GM23338 (cell line): ENCODE data around the gene FAR1.

Experiments used
- CTCF ChIP-seq, 2 experiments: fragments of 200-600 bp in 1 of 2; sonication (generic) in 1 of 2; conservative IDR thresholded peaks; 2 replicates each; pipeline versions ENCODE4 v1.5.1 to v1.6.1; 2016 to 2017; ENCODE audit warnings: antibody characterized with exemption in 2 of 2, low read depth in 2 of 2, mild to moderate bottlenecking in 2 of 2, moderate library complexity in 1 of 2
- EZH2phosphoT487 ChIP-seq: fragments of 200-600 bp; sonication (generic); IDR thresholded peaks from one replicate; pipeline ENCODE4 v1.8.1; 2018; ENCODE audit warnings: antibody characterized with exemption; ENCODE audit not compliant: unreplicated experiment

- TF ChIP-seq EZH2phosphoT487 = no peak
- TF ChIP-seq CTCF (conservative IDR thresholded peaks at IDR 0.05; ENCODE audit: low read depth in 2 of 2) = no peak
Measured at GRCh38 chr11:13687271-13687670, 18.8 kb downstream of the FAR1 start.
